D721Med (cell line): Measurements from ENCODE around the gene NDUFAF8.

Source experiments
- DNase-seq: peaks from one replicate; pipeline ENCODE4 v3.0.0; 2011; ENCODE audit warnings: low spot score; ENCODE audit not compliant: insufficient read length
- FAIRE-seq: peaks from 2 replicates; lab custom pipeline; 2011; peaks lifted over from hg19 to GRCh38; lab: Jason Lieb, UNC
- CTCF ChIP-seq: IDR thresholded peaks from 2 replicates; pipeline ENCODE4 v1.5.1; 2012; ENCODE audit warnings: mild to moderate bottlenecking, control low read depth; ENCODE audit not compliant: insufficient read depth; ENCODE audit errors: missing control alignments

The NDUFAF8 gene

GRCh38 chr17:81238815-81239713 is at the start of gene NDUFAF8, which contains the start of gene TEPSIN:
TSS of gene NDUFAF8 (plus strand) at chr17:81239318. CDS start at chr17:81239364, 46 bp downstream.
TSS of gene TEPSIN (minus strand) at chr17:81239055. CDS start at chr17:81239033, 22 bp downstream.
- peak; percentile 100 for DNase-seq
- FAIRE-seq: peak; percentile 21
- no peak for TF ChIP-seq CTCF

GRCh38 chr17:81189670-81190530 is 49.2 kb upstream of the NDUFAF8 start:
- FAIRE-seq (no peak), DNase-seq (no peak)
- TF ChIP-seq CTCF: peak; percentile 53

- TF ChIP-seq CTCF: no peak
- DNase-seq (no peak), FAIRE-seq (no peak)
Observed at GRCh38 chr17:81190591-81190990, 48.5 kb upstream of the NDUFAF8 start.

GRCh38 chr17:81191116-81191515 is 48.0 kb upstream of the NDUFAF8 start:
- TF ChIP-seq CTCF: no peak
- no peak for FAIRE-seq
- no peak for DNase-seq

GRCh38 chr17:81191646-81192045 is 47.5 kb upstream of the NDUFAF8 start:
- no peak for FAIRE-seq
- TF ChIP-seq CTCF: no peak

GRCh38 chr17:81192386-81193050 is 46.6 kb upstream of the NDUFAF8 start:
- no peak for TF ChIP-seq CTCF
- DNase-seq: no peak
- no peak for FAIRE-seq

More at GRCh38 chr17:81191646-81192045, 47.5 kb upstream of the NDUFAF8 start:
- DNase-seq: no peak
